Nephron (organoid): ENCODE data around the gene ANKRD13A.
"Not testable (repeated sequence)": the region's sequence is repeated elsewhere in the genome, so short reads cannot be mapped to it uniquely, and the experiment has no call there.

Experiments used
- H3K27ac Mint-ChIP-seq, 3 experiments: 2 replicates each; pipeline ENCODE4 v1.8.0; 2020; ENCODE audit warnings: mixed read lengths in 3 of 3, mild to moderate bottlenecking in 2 of 3, moderate library complexity in 1 of 3
- H3K27me3 Mint-ChIP-seq: 2 replicates; pipeline ENCODE4 v1.8.0; 2021; ENCODE audit warnings: low read depth, mild to moderate bottlenecking, moderate library complexity, mixed read lengths
- H3K36me3 Mint-ChIP-seq: 2 replicates; pipeline ENCODE4 v1.8.0; 2020; ENCODE audit warnings: low read depth, mixed read lengths
- H3K4me1 Mint-ChIP-seq: 2 replicates; pipeline ENCODE4 v1.8.0; 2020; ENCODE audit warnings: mixed read lengths
- H3K4me3 Mint-ChIP-seq, 3 experiments: 2 replicates each; pipeline ENCODE4 v1.8.0; 2020; ENCODE audit warnings: mild to moderate bottlenecking in 3 of 3, mixed read lengths in 3 of 3, moderate library complexity in 2 of 3
- H3K9me3 Mint-ChIP-seq: 2 replicates; pipeline ENCODE4 v1.8.0; 2020; ENCODE audit warnings: mixed read lengths
- TF ChIP-seq, protein P1 (sequence below), 3 experiments: fragments of 200-600 bp; sonication (generic); IDR thresholded peaks; one replicate each; pipeline ENCODE4 v1.5.0; 2021; ENCODE audit warnings: antibody characterized with exemption in 3 of 3; ENCODE audit not compliant: unreplicated experiment in 3 of 3

The ANKRD13A gene

DNA sequence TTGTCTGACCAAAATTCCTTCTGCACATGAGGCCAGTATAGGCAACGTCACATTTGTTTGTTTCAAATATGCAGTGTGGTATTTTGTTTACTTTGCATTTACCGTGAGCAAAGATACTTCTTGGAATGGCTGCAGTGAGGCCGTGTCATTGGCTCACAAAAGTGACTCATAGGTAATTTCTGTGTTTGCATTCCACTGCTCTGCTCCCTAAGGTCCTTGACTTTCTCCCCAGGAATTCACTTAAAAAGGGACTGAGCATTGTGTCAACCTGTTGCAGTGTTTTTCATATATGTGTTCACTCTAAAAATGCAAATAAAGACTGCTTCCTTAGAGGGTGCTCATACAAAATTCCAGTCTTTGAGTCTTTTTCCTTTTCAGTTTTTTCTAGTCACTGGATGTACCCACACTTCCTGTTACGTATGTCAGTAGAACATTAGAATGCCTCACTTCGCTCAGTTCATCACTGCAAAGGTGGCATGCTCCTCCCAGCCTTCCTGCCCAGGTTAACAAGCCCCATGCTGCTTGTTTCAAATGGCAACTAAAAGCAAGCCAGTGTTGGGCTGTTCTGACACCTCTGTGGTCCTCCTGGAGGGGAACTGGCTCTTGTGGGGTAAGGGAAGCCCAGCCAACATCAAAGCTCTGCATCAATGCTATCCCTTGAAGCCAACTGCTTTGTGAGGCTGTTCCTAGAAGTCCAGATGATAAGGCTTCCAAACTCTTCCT lies 40.0 kb downstream of the ANKRD13A start:
- Mint-ChIP-seq H3K4me3 (no peak overlapping the region), H3K27ac (peak overlapping the region in 2 of 3 experiments; percentile 9 to 61), H3K4me1 (peaks cover 23% of the 10 kb centered on the region), H3K9me3 (no peaks in the 10 kb centered on the region), H3K27me3 (no peaks in the 10 kb centered on the region), H3K36me3 (peaks cover 43% of the 10 kb centered on the region)
- TF ChIP-seq, protein P1, sequence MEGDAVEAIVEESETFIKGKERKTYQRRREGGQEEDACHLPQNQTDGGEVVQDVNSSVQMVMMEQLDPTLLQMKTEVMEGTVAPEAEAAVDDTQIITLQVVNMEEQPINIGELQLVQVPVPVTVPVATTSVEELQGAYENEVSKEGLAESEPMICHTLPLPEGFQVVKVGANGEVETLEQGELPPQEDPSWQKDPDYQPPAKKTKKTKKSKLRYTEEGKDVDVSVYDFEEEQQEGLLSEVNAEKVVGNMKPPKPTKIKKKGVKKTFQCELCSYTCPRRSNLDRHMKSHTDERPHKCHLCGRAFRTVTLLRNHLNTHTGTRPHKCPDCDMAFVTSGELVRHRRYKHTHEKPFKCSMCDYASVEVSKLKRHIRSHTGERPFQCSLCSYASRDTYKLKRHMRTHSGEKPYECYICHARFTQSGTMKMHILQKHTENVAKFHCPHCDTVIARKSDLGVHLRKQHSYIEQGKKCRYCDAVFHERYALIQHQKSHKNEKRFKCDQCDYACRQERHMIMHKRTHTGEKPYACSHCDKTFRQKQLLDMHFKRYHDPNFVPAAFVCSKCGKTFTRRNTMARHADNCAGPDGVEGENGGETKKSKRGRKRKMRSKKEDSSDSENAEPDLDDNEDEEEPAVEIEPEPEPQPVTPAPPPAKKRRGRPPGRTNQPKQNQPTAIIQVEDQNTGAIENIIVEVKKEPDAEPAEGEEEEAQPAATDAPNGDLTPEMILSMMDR (IDR thresholded peaks at IDR 0.05; ENCODE audit: unreplicated experiment in 3 of 3) = no peak

DNA sequence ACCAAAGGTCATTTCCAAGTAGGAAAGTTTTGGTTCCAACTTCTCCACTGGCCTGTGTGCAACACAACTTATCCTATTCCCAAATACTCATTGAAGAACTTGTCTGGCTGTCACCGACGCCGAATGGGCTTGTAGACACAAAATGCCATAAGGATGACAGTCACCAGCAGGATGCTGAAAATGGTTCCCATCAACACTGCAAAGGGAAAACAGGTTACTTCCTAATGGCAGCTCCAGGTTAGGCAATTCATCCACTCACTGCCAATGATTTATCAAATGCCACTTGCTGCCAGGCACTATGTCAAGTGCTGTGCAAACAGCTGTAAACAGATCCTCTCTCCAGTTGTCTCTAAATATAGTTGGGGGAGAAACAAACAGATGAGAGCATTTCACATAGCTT lies 43.0 kb downstream of the ANKRD13A start:
- Mint-ChIP-seq H3K4me1 (peaks cover 29% of the 10 kb centered on the region), H3K27ac (peak overlapping the region; percentile 46 to 89 (median 47)), H3K27me3 (no peaks in the 10 kb centered on the region), H3K9me3 (no peaks in the 10 kb centered on the region), H3K4me3 (peak overlapping the region in 1 of 3 experiments; percentile 22), H3K36me3 (peaks cover 22% of the 10 kb centered on the region)
- TF ChIP-seq, protein P1 (IDR thresholded peaks at IDR 0.05; ENCODE audit: unreplicated experiment in 3 of 3) = no peak

DNA sequence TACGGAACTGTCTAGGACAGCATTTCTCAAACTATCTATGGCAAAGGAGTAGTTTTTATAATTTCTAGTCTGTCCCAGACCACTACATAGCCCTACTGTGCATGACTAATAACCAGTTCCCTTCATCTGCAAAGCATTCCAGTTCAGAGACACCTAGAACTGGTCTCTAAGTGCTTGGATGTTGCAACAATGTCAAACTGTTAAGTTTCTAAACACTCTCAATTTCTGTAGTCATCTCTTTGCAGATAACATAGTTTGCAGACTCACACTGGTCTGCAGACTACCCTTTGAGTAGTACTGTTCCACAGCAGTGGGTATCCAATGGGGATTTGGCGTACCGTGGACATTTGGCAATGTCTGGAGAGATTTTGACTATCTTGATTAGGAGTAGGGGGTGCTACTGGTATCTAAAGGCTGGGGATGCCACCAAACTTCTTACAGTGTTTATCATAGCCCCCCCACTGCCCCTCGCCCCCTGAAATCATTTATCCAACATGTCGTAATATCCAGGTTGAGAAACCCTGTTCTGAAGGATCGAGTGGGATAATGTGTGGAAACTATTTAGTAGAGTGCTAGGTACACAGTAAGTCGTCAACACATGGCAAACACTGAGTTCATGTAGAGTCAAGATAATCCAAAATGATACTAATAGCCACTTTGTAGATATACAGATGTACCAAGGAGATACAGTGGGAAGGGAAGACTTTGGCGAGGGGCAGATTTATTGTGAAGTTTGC lies 47.4 kb downstream of the ANKRD13A start:
- peak overlapping the region; percentile 85 to 92 (median 88) for H3K4me3 Mint-ChIP-seq
- no peaks in the 10 kb centered on the region for H3K9me3 Mint-ChIP-seq
- H3K36me3 Mint-ChIP-seq = peaks cover 14% of the 10 kb centered on the region
- peak overlapping the region in 1 of 3 experiments; percentile 57 for H3K27ac Mint-ChIP-seq
- H3K4me1 Mint-ChIP-seq = peaks cover 34% of the 10 kb centered on the region
- TF ChIP-seq, protein P1 (IDR thresholded peaks at IDR 0.05; ENCODE audit: unreplicated experiment in 3 of 3) = no peak
- no peaks in the 10 kb centered on the region for H3K27me3 Mint-ChIP-seq

DNA sequence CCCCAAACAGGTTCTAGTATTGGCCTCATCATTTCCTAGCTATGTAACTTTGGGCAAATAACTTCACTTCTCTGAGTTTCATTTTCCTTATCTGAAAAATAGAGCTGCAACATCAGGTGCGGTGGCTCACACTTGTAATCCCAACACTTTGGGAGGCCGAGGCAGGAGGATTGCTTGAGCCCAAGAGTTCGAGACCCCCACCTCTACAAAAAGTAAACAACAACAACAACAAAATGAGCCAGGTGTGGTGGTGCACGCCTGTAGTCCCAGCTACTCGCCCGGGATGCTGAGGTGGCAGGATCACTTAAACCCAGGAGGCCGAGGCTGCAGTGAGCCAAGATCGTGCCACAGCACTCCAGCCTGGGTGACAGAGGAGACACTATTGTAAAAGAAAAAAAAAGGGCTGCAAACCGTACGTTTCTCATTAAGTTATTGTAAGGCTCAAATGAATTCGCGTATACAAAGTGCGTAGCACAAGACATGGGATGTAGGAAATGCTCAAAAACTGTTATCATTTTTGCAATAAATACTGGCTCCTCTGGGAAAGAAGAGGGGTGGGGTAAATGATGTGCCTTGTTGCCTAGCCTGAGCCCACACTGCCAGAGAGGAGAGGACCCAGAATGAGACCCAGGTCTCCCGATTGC lies 48.2 kb downstream of the ANKRD13A start:
- Mint-ChIP-seq H3K27me3 (no peaks in the 10 kb centered on the region), H3K9me3 (no peaks in the 10 kb centered on the region), H3K4me3 (peak overlapping the region; percentile 85 to 92 (median 88)), H3K36me3 (peaks cover 6% of the 10 kb centered on the region), H3K27ac (peak overlapping the region in 1 of 3 experiments; percentile 95), H3K4me1 (peaks cover 26% of the 10 kb centered on the region)
- TF ChIP-seq, protein P1 (IDR thresholded peaks at IDR 0.05; ENCODE audit: unreplicated experiment in 3 of 3) = no peak

DNA sequence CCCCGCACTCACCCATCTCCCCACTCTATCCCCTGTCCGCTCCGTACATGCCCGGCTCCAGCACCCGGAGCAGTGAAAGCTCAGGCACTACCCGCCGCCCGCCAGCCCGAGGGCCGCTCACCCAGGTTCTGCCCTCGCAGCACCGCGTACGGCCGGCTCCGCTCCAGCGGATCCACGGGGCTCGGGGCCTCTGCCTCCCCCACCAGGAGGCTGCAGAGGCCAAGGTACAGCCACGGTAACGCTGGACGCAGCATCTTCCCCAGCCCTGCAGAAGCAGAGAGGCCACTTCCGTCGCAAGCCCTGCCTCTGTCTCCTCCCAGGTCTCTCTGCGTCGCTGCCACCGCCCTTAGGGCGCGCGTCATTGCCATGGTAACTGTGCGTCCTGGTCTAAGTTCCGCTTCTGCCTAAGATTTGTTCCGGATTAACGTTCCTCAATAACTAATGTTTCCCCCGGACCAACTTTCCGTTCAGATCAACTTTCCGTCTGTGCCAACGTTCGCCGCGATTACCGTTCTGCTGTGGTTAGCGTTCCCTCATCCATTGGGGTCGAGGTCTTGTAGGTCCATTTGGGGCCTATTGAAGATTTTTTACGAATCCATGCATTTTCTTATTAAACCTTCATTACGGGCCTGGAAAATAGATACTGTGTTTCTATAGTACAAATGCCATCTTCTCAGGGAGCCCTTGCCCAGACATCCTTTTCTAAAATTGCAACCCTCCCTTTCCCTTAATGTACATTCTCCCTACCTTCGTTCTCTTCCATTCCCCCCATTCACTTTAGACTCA lies 49.2 kb downstream of the ANKRD13A start, which contains the start of gene C12orf76:
C12orf76 (minus strand) TSS at position 281 of the 786 bp plus-strand sequence; CDS start at position 254, 27 bp downstream.
- Mint-ChIP-seq H3K4me1 (peaks cover 16% of the 10 kb centered on the region), H3K9me3 (no peaks in the 10 kb centered on the region), H3K36me3 (no peaks in the 10 kb centered on the region), H3K27me3 (peaks cover under 1% of the 10 kb centered on the region), H3K27ac (peak within 1 kb of the TSS; percentile 83 to 95 (median 85)), H3K4me3 (peak within 1 kb of the TSS; percentile 85 to 92 (median 88))
- TF ChIP-seq, protein P1 (IDR thresholded peaks at IDR 0.05; ENCODE audit: unreplicated experiment in 3 of 3) = no peak

DNA sequence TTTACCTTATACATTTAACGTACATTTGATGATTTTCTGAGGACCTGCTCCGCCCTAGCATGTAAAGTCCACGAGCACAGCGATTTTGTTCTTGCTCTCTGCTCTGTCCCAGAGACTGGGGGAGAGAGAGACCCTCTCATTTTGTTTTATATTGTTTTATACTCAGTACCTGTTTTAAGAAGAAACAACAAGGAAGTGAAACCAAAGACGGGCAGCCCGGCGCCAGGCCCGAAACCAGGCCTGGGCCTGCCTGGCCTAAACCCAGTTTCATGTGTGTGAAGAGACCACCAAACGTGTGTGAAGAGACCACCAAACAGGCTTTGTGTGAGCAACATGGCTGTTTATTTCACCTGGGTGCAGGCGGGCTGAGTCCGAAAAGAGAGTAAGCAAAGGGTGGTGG lies 49.8 kb downstream of the ANKRD13A start:
- H3K27ac Mint-ChIP-seq = peak overlapping the region; percentile 83 to 95 (median 85)
- H3K4me3 Mint-ChIP-seq = peak overlapping the region; percentile 85 to 92 (median 88)
- H3K4me1 Mint-ChIP-seq = peaks cover 15% of the 10 kb centered on the region
- H3K27me3 Mint-ChIP-seq, H3K36me3 Mint-ChIP-seq, H3K9me3 Mint-ChIP-seq: not testable (repeated sequence)

DNA sequence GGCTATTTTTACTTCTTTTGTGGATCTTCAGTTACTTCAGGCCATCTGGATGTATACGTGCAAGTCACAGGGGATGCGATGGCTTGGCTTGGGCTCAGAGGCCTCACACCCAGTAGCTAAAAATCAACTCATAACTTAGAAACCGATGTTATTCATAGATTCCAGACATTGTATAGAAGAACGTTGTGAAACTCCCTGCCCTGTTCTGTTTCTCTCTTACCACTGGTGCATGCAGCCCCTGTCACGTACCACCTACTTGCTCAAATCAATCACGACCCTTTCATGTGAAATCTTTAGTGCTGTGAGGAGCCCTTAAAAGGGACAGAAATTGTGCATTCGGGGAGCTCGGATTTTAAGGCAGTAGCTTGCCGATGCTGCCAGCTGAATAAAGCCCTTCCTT lies 50.4 kb downstream of the ANKRD13A start:
- H3K9me3 Mint-ChIP-seq, H3K27me3 Mint-ChIP-seq, H3K36me3 Mint-ChIP-seq: not testable (repeated sequence)
- H3K4me3 Mint-ChIP-seq = peak overlapping the region; percentile 85 to 92 (median 88)
- H3K27ac Mint-ChIP-seq = peak overlapping the region; percentile 42 to 95 (median 85)
- peaks cover 15% of the 10 kb centered on the region for H3K4me1 Mint-ChIP-seq
